ENCODE data around the gene DEPP1.
"Not testable (repeated sequence)": the region's sequence is repeated elsewhere in the genome, so short reads cannot be mapped to it uniquely, and the experiment has no call there.

Gene DEPP1

GRCh38 chr10:44978570-44979280, at the start of gene DEPP1:
Gene DEPP1, minus strand, starts transcription at chr10:44978809. Its CDS starts 779 bp downstream, at chr10:44978030.
- peak; percentile 87 for DNase-seq (ENCODE audit: low spot score)
- peak; percentile 61 for ATAC-seq (ENCODE audit: low read depth)
- H3K4me3 ChIP-seq (ENCODE audit: severe bottlenecking), result peak within 1 kb of the TSS; percentile 2

DNA sequence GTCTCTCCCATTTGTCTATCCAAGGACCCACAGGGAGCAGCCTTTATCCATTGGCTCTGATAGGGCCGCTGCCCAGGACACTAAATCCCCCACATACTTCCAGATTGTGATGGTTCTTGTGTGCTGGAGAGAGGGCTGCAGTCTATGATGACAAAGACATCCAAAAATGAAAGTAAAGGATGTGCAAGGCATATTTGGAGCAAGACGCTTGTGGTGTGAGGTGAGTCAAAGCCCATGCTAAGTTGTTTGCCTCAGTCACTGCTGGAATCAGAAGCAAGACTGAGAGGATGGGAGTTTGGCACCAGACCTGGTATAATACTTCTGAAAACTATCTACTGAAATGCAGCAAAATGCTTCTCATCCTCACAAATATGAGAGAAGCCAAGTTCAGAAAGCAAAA, 44.8 kb upstream of the DEPP1 start:
- H3K27me3 ChIP-seq (ENCODE audit: insufficient read depth, poor library complexity, severe bottlenecking), result no peaks in the 10 kb centered on the region
- DNase-seq (ENCODE audit: low spot score) (no peak), ATAC-seq (ENCODE audit: low read depth) (no peak)
- H3K4me3 ChIP-seq (ENCODE audit: severe bottlenecking), result no peak overlapping the region
- TF ChIP-seq, protein P1, sequence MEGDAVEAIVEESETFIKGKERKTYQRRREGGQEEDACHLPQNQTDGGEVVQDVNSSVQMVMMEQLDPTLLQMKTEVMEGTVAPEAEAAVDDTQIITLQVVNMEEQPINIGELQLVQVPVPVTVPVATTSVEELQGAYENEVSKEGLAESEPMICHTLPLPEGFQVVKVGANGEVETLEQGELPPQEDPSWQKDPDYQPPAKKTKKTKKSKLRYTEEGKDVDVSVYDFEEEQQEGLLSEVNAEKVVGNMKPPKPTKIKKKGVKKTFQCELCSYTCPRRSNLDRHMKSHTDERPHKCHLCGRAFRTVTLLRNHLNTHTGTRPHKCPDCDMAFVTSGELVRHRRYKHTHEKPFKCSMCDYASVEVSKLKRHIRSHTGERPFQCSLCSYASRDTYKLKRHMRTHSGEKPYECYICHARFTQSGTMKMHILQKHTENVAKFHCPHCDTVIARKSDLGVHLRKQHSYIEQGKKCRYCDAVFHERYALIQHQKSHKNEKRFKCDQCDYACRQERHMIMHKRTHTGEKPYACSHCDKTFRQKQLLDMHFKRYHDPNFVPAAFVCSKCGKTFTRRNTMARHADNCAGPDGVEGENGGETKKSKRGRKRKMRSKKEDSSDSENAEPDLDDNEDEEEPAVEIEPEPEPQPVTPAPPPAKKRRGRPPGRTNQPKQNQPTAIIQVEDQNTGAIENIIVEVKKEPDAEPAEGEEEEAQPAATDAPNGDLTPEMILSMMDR (IDR thresholded peaks at IDR 0.05; ENCODE audit: poor library complexity, severe bottlenecking), result no peak
- no peaks in the 10 kb centered on the region for H3K4me1 ChIP-seq (ENCODE audit: insufficient read depth, poor library complexity, severe bottlenecking)
- H3K36me3 ChIP-seq (ENCODE audit: low read depth), result no peaks in the 10 kb centered on the region
- H3K27ac ChIP-seq (ENCODE audit: poor library complexity, severe bottlenecking), result no peak overlapping the region
- no peaks in the 10 kb centered on the region for H3K9me3 ChIP-seq (ENCODE audit: severe bottlenecking)

More at GRCh38 chr10:44978570-44979280, at the start of gene DEPP1:
- TF ChIP-seq, protein P1 (IDR thresholded peaks at IDR 0.05; ENCODE audit: poor library complexity, severe bottlenecking), result no peak
- Histone ChIP-seq H3K27me3 (ENCODE audit: insufficient read depth, poor library complexity, severe bottlenecking) (no peaks in the 10 kb centered on the region), H3K27ac (ENCODE audit: poor library complexity, severe bottlenecking) (peak within 1 kb of the TSS; percentile 91), H3K36me3 (ENCODE audit: low read depth) (no peaks in the 10 kb centered on the region), H3K9me3 (ENCODE audit: severe bottlenecking) (no peaks in the 10 kb centered on the region), H3K4me1 (ENCODE audit: insufficient read depth, poor library complexity, severe bottlenecking) (peaks cover 43% of the 10 kb centered on the region)

DNA sequence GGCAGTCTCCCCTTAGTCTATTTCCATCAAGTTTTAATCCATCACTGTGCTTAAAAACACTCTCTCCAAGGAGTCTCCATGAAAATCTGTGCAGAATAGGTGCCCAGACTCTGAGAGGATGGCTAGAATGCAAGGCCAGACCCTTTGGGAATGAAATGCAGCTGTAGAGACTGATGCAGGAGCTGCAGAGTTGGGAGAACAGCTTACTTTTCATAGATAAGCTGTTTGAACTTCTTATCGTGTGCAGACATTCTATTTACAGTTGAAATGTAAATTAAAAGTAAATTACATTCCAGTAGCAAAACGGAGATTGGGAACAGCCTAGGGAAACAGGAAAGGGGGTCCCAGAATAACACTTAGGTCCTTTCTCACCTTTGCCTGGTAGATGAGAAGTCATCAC, 37.0 kb upstream of the DEPP1 start:
- Histone ChIP-seq H3K36me3 (ENCODE audit: low read depth) (no peaks in the 10 kb centered on the region), H3K27ac (ENCODE audit: poor library complexity, severe bottlenecking) (no peak overlapping the region), H3K4me1 (ENCODE audit: insufficient read depth, poor library complexity, severe bottlenecking) (no peaks in the 10 kb centered on the region), H3K4me3 (ENCODE audit: severe bottlenecking) (no peak overlapping the region), H3K9me3 (ENCODE audit: severe bottlenecking) (no peaks in the 10 kb centered on the region), H3K27me3 (ENCODE audit: insufficient read depth, poor library complexity, severe bottlenecking) (no peaks in the 10 kb centered on the region)
- DNase-seq (ENCODE audit: low spot score), result no peak
- ATAC-seq (ENCODE audit: low read depth), result no peak
- TF ChIP-seq, protein P1 (IDR thresholded peaks at IDR 0.05; ENCODE audit: poor library complexity, severe bottlenecking), result no peak

GRCh38 chr10:45014557-45014956, 35.9 kb upstream of the DEPP1 start:
- not testable (repeated sequence) for H3K4me1 ChIP-seq (ENCODE audit: insufficient read depth, poor library complexity, severe bottlenecking); DNase-seq (ENCODE audit: low spot score); H3K4me3 ChIP-seq (ENCODE audit: severe bottlenecking); H3K27me3 ChIP-seq (ENCODE audit: insufficient read depth, poor library complexity, severe bottlenecking); ATAC-seq (ENCODE audit: low read depth); H3K9me3 ChIP-seq (ENCODE audit: severe bottlenecking); H3K36me3 ChIP-seq (ENCODE audit: low read depth); H3K27ac ChIP-seq (ENCODE audit: poor library complexity, severe bottlenecking)

GRCh38 chr10:45008524-45009161, 30.0 kb upstream of the DEPP1 start:
- no peaks in the 10 kb centered on the region for H3K27me3 ChIP-seq (ENCODE audit: insufficient read depth, poor library complexity, severe bottlenecking)
- no peaks in the 10 kb centered on the region for H3K9me3 ChIP-seq (ENCODE audit: severe bottlenecking)
- peaks cover 4% of the 10 kb centered on the region for H3K36me3 ChIP-seq (ENCODE audit: low read depth)
- H3K4me1 ChIP-seq (ENCODE audit: insufficient read depth, poor library complexity, severe bottlenecking), result no peaks in the 10 kb centered on the region
- no peak overlapping the region for H3K4me3 ChIP-seq (ENCODE audit: severe bottlenecking)
- H3K27ac ChIP-seq (ENCODE audit: poor library complexity, severe bottlenecking), result no peak overlapping the region
- ATAC-seq (ENCODE audit: low read depth), result peak; percentile 78
- TF ChIP-seq, protein P1 (IDR thresholded peaks at IDR 0.05; ENCODE audit: poor library complexity, severe bottlenecking), result peak; percentile 90
- no peak for DNase-seq (ENCODE audit: low spot score)
